Measurements from ENCODE around the gene CLIC1.

GRCh38 chr6:31729979-31730630, 6.2 kb downstream of the CLIC1 start:
- TF ChIP-seq CTCF (IDR thresholded peaks at IDR 0.05) = no peak; the same call in 1 of the 2 replicates
- no peak for TF ChIP-seq ZFX (IDR thresholded peaks at IDR 0.05; ENCODE audit: borderline replicate concordance)

All from 22Rv1 (cell line).